NT2/D1 (cell line): ENCODE results near the gene COMT.

Experiments used
- YY1 ChIP-seq: IDR thresholded peaks from 2 replicates; pipeline ENCODE4 v1.6.1; 2011; ENCODE audit not compliant: insufficient read length, insufficient read depth
- ZNF274 ChIP-seq: IDR thresholded peaks from 2 replicates; pipeline ENCODE4 v1.6.1; 2011; ENCODE audit warnings: mild to moderate bottlenecking, low read depth, low read length

GRCh38 chr22:19940536-19941364 lies 822 bp upstream of the COMT start:
- no peak for TF ChIP-seq YY1
- no peak for TF ChIP-seq ZNF274
